Measurements from ENCODE around the gene OR6B3.

DNA sequence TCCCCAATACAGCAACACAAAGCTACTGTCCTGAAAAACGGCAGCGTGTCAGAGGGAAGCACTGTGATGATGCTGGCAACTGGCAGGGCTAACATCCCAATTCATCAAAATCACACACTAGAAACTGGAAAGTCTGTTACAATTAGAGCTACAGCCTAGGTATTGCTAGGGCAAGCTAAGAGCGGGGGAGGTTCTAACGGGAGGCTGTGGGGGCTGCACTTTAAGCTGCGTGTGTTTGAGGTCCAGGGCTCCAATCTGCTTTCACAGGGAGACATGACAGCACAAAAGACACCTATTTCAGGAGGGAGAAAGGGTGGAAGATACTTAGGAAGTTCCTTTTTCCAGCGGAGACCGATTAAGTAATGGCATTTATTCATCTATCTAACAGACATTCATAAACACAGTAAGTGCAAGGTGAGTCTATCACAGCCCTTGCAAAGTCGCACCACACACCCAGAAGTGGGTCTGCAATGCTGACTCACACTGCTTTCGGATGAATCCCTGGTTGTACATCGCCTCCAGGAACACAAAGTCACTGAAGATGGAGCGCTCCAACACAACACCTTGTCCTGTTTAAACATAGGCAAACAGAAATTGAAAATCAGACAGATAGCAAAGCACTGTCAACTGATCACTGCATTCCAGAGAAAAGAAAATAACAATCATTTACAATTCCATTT lies 35.1 kb downstream of the OR6B3 start:
- TF ChIP-seq, protein P1, sequence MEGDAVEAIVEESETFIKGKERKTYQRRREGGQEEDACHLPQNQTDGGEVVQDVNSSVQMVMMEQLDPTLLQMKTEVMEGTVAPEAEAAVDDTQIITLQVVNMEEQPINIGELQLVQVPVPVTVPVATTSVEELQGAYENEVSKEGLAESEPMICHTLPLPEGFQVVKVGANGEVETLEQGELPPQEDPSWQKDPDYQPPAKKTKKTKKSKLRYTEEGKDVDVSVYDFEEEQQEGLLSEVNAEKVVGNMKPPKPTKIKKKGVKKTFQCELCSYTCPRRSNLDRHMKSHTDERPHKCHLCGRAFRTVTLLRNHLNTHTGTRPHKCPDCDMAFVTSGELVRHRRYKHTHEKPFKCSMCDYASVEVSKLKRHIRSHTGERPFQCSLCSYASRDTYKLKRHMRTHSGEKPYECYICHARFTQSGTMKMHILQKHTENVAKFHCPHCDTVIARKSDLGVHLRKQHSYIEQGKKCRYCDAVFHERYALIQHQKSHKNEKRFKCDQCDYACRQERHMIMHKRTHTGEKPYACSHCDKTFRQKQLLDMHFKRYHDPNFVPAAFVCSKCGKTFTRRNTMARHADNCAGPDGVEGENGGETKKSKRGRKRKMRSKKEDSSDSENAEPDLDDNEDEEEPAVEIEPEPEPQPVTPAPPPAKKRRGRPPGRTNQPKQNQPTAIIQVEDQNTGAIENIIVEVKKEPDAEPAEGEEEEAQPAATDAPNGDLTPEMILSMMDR (conservative IDR thresholded peaks at IDR 0.05; ENCODE audit: low read depth, low read length): no peak
- TF ChIP-seq EZH2 (IDR thresholded peaks at IDR 0.05; ENCODE audit: borderline replicate concordance, low read depth, low read length, poor library complexity, severe bottlenecking): no peak
